SK-N-MC (cell line): ENCODE measurements around the gene TBL1X.

Source experiments
- EZH2 ChIP-seq: fragments of 200-600 bp; sonication (generic); IDR thresholded peaks from one replicate; pipeline ENCODE4 v1.6.1; 2017; ENCODE audit warnings: antibody characterized with exemption
- POLR2AphosphoS5 ChIP-seq: IDR thresholded peaks from 2 replicates; pipeline ENCODE4 v1.6.1; 2012; ENCODE audit warnings: mild to moderate bottlenecking, low read depth, low read length, borderline replicate concordance

DNA sequence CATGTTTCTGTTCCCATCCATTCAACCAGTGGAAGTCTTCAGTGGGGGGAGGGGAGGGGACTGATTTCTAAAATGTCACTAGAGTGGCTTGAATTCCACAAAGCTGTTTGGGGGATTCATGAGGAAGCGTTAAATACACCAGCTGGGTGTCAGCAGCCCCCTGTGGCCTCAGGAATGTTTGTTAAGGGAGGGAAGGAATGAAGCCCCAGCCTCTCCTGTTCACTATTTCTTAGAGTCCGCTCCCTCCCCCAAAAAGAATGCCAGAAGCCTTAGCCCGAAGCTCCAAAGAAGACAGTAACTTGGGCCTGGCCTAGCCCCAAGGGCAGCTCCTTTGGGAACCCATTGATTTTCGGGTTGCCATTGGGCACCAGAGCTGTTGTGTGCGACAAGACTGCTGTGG is 324.7 kb downstream of the TBL1X start:
- TF ChIP-seq EZH2 (no peak), POLR2AphosphoS5 (no peak)
